OCI-LY3 (cell line): ENCODE measurements around the gene CATSPER4.

ENCODE experiments used
- H2AFZ ChIP-seq: fragments of 200-600, 300-600 bp; shearing (Covaris generic); 2 replicates; pipeline ENCODE4 v1.6.0; 2014; ENCODE audit warnings: antibody characterized with exemption, low read depth, low read length
- H3K27ac ChIP-seq: fragments of 200-600, 300-600 bp; sonication (generic); 2 replicates; pipeline ENCODE4 v1.5.1; 2014; ENCODE audit warnings: mild to moderate bottlenecking, low read length, moderate library complexity, mixed read lengths
- H3K27me3 ChIP-seq: fragments of 200-600, 300-600 bp; sonication (generic); 2 replicates; pipeline ENCODE4 v1.6.1; 2014; ENCODE audit warnings: low read depth, low read length, mixed read lengths
- H3K36me3 ChIP-seq: fragments of 200-600, 300-600 bp; sonication (generic); replicated peaks from 2 replicates; pipeline ENCODE3; 2014; ENCODE audit warnings: low read depth, low read length, mixed read lengths
- H3K4me1 ChIP-seq: fragments of 300-600, 200-600 bp; sonication (generic); 2 replicates; pipeline ENCODE4 v1.6.1; 2014; ENCODE audit warnings: low read length, mixed read lengths
- H3K4me2 ChIP-seq: fragments of 200-600, 300-600 bp; sonication (generic); 2 replicates; pipeline ENCODE4 v1.6.1; 2014; ENCODE audit warnings: low read length, mixed read lengths
- H3K4me3 ChIP-seq: fragments of 300-600, 200-600 bp; sonication (generic); 2 replicates; pipeline ENCODE4 v1.5.1; 2014; ENCODE audit warnings: antibody characterized with exemption, mild to moderate bottlenecking, low read length, moderate library complexity
- H3K79me2 ChIP-seq: fragments of 300-600, 200-600 bp; shearing (Covaris generic); 2 replicates; pipeline ENCODE4 v1.6.1; 2014; ENCODE audit warnings: mild to moderate bottlenecking, low read length, mixed read lengths
- H3K9ac ChIP-seq: fragments of 300-600, 200-600 bp; shearing (Covaris generic); 2 replicates; pipeline ENCODE4 v1.6.0; 2014; ENCODE audit warnings: mild to moderate bottlenecking, low read length, moderate library complexity
- H3K9me3 ChIP-seq: fragments of 200-600, 300-600 bp; shearing (Covaris generic); 2 replicates; pipeline ENCODE4 v1.6.1; 2014; ENCODE audit warnings: low read length, mixed read lengths; ENCODE audit not compliant: insufficient read depth
- H4K20me1 ChIP-seq: fragments of 200-600, 300-600 bp; sonication (generic); 2 replicates; pipeline ENCODE4 v1.6.1; 2016; ENCODE audit warnings: low read length, mixed read lengths; ENCODE audit not compliant: insufficient read depth
- CTCF ChIP-seq: fragments of 200-600, 300-600 bp; sonication (generic); IDR thresholded peaks from 2 replicates; pipeline ENCODE4 v1.5.1; 2014; ENCODE audit warnings: antibody characterized with exemption, low read length, low read depth
- EZH2phosphoT487 ChIP-seq: fragments of 200-600 bp; shearing (Covaris generic); IDR thresholded peaks from 2 replicates; pipeline ENCODE4 v1.6.1; 2018; ENCODE audit warnings: antibody characterized with exemption, mixed run types, low read depth

Gene CATSPER4

GRCh38 chr1:26145960-26146294, 44.5 kb upstream of the CATSPER4 start:
- Histone ChIP-seq H3K9me3 (no peaks in the 10 kb centered on the region), H3K4me1 (peaks cover 3% of the 10 kb centered on the region; the same call in 1 of the 2 replicates), H3K4me3 (no peak overlapping the region), H3K36me3 (no peaks in the 10 kb centered on the region), H3K27ac (no peak overlapping the region), H2AFZ (no peak overlapping the region), H3K9ac (no peak overlapping the region), H3K4me2 (no peak overlapping the region), H3K27me3 (no peaks in the 10 kb centered on the region; the same call in 1 of the 2 replicates), H3K79me2 (no peaks in the 10 kb centered on the region), H4K20me1 (no peaks in the 10 kb centered on the region)
- TF ChIP-seq EZH2phosphoT487 (no peak), CTCF (no peak)

- no peaks in the 10 kb centered on the region for H4K20me1 ChIP-seq
- no peaks in the 10 kb centered on the region for H3K36me3 ChIP-seq
- H3K4me2 ChIP-seq = no peak overlapping the region
- H3K4me3 ChIP-seq = no peak overlapping the region
- H3K9me3 ChIP-seq = no peaks in the 10 kb centered on the region
- H2AFZ ChIP-seq = no peak overlapping the region
- TF ChIP-seq CTCF = no peak
- TF ChIP-seq EZH2phosphoT487 = no peak
- H3K27me3 ChIP-seq = no peaks in the 10 kb centered on the region; the same call in 1 of the 2 replicates
- no peak overlapping the region for H3K27ac ChIP-seq
- no peak overlapping the region for H3K9ac ChIP-seq
- H3K4me1 ChIP-seq = peaks cover 3% of the 10 kb centered on the region; the same call in 1 of the 2 replicates
- H3K79me2 ChIP-seq = no peaks in the 10 kb centered on the region
Measured at GRCh38 chr1:26148887-26149286, 41.5 kb upstream of the CATSPER4 start.

- H3K79me2 ChIP-seq = no peaks in the 10 kb centered on the region
- H3K4me2 ChIP-seq = no peak overlapping the region
- no peak overlapping the region for H3K9ac ChIP-seq
- H4K20me1 ChIP-seq = no peaks in the 10 kb centered on the region
- H3K4me3 ChIP-seq = no peak overlapping the region
- H3K9me3 ChIP-seq = no peaks in the 10 kb centered on the region
- no peaks in the 10 kb centered on the region for H3K36me3 ChIP-seq
- TF ChIP-seq CTCF (no peak), EZH2phosphoT487 (no peak)
- H2AFZ ChIP-seq = no peak overlapping the region
- H3K27ac ChIP-seq = no peak overlapping the region
- H3K27me3 ChIP-seq = no peaks in the 10 kb centered on the region; the same call in 1 of the 2 replicates
- H3K4me1 ChIP-seq = no peaks in the 10 kb centered on the region
Measured at GRCh38 chr1:26153966-26154532, 36.4 kb upstream of the CATSPER4 start.

- H3K79me2 ChIP-seq = no peaks in the 10 kb centered on the region
- no peak overlapping the region for H3K4me3 ChIP-seq
- H3K9me3 ChIP-seq = no peaks in the 10 kb centered on the region
- no peaks in the 10 kb centered on the region for H3K36me3 ChIP-seq
- TF ChIP-seq CTCF (no peak), EZH2phosphoT487 (no peak)
- H3K27ac ChIP-seq = no peak overlapping the region
- no peak overlapping the region for H3K4me2 ChIP-seq
- no peaks in the 10 kb centered on the region; the same call in 1 of the 2 replicates for H3K27me3 ChIP-seq
- H3K4me1 ChIP-seq = no peaks in the 10 kb centered on the region
- no peaks in the 10 kb centered on the region for H4K20me1 ChIP-seq
- no peak overlapping the region for H3K9ac ChIP-seq
- no peak overlapping the region for H2AFZ ChIP-seq
Measured at GRCh38 chr1:26154750-26155149, 35.7 kb upstream of the CATSPER4 start.
